Urinary bladder (tissue), 4 donors: Measurements from ENCODE around the gene TOM1. TPM values are rescaled to one million over a fixed set of nuclear protein-coding genes. Genes with fewer than 3 reads are reported as not detected.
A peak's percentile ranks its signal among the peaks of the same experiment; 100 is the strongest.

Experiments
- DNase-seq: peaks from one replicate; pipeline ENCODE4 v3.0.0-alpha.2; 2015; ENCODE audit errors: extremely low spot score
- H3K27ac ChIP-seq: one replicate; pipeline ENCODE4 v1.5.1; 2013; ENCODE audit warnings: low read depth, mild to moderate bottlenecking, moderate library complexity
- H3K36me3 ChIP-seq: one replicate; pipeline ENCODE4 v1.6.1; 2013; ENCODE audit warnings: mild to moderate bottlenecking, moderate library complexity; ENCODE audit not compliant: insufficient read depth
- H3K4me1 ChIP-seq: one replicate; pipeline ENCODE4 v1.6.1; 2013; ENCODE audit warnings: mild to moderate bottlenecking, moderate library complexity; ENCODE audit not compliant: insufficient read depth
- H3K4me3 ChIP-seq: one replicate; pipeline ENCODE4 v1.5.1; 2013; ENCODE audit warnings: low read depth, low read length
- WGBS: extraction: QIAGEN DNeasy Blood & Tissue Kit; methylation state at CpG from one replicate; pipeline ENCODE4 v1.1.7; 2013; 5-methylcytosine and 5-hydroxymethylcytosine counted together
- polyA plus RNA-seq: library from polyadenylated mRNA; stranded (reverse); fragments of 200-250 nt; gene quantifications from one replicate; pipeline ENCODE4 v1.2.3, GENCODE V29; 2013
- total RNA-seq: library from RNA; depleted of rRNA; stranded (reverse); fragments of >200 nt; gene quantifications from one replicate; pipeline ENCODE4 v1.2.3, GENCODE V29; 2014
- donor health status: healthy with polysubstance abuse.
- donor health status: healthy.

Gene TOM1
- total and polyA plus RNA-seq, 2 donors: 15.0 to 35.3 TPM

- no peak for DNase-seq
- peaks cover 1% of the 10 kb centered on the region for H3K4me1 ChIP-seq
- H3K27ac ChIP-seq: no peak overlapping the region
- no peak overlapping the region for H3K4me3 ChIP-seq
- H3K36me3 ChIP-seq: no peaks in the 10 kb centered on the region
- 86% methylated on average over 6 of the region's 6 CpGs for WGBS
Observed at GRCh38 chr22:35368386-35368785, 68.7 kb downstream of the TOM1 start.

GRCh38 chr22:35369996-35370395 is 70.3 kb downstream of the TOM1 start:
- Histone ChIP-seq H3K27ac (no peak overlapping the region), H3K4me3 (no peak overlapping the region), H3K36me3 (no peaks in the 10 kb centered on the region), H3K4me1 (peaks cover 1% of the 10 kb centered on the region)
- DNase-seq: no peak
- 72% methylated on average over 2 of the region's 2 CpGs for WGBS

DNA sequence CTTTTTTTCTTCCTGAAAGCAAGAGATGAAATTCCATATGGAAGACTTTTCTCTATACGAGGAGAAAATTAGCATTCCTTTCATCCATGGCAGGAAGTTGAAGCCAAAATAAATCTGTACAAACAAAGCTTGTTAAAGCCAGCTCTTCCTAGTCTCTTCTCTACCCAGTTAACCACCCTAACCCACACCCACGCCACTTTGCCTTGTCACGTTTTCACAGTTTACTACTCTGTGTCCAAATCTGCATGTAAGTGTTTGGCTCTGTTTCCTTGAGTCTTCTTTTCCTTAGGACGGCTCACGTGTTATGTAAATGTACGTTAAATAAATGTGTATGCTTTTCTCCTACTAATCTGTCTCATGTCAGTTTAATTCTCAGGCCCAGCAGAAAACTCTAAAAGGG is 74.1 kb downstream of the TOM1 start:
- H3K36me3 ChIP-seq: no peaks in the 10 kb centered on the region
- H3K4me3 ChIP-seq: no peak overlapping the region
- peaks cover 1% of the 10 kb centered on the region for H3K4me1 ChIP-seq
- WGBS: 67% methylated on average over 6 of the region's 6 CpGs
- no peak for DNase-seq
- H3K27ac ChIP-seq: no peak overlapping the region

DNA sequence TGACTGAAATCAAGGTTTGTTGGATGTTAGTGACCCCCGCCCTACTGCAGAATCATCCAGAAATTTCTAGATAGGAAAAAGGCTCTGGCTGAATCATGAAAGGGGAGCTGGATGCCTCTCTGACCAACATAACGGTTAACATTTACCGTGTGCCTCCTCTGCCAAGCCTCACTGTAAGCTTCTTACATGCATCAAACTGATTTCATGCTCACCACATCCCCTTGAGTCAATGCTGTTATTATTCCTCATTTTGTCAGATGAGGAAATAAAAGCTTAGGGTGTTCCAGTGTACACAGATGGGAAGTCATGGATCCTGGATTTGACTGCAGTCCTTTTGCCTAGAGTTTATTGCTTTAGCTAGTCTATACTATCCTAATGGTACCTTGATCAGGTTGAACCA is 75.3 kb downstream of the TOM1 start:
- no peak overlapping the region for H3K27ac ChIP-seq
- WGBS: 87% methylated on average over 3 of the region's 3 CpGs
- DNase-seq: no peak
- no peaks in the 10 kb centered on the region for H3K36me3 ChIP-seq
- peaks cover 1% of the 10 kb centered on the region for H3K4me1 ChIP-seq
- H3K4me3 ChIP-seq: no peak overlapping the region

DNA sequence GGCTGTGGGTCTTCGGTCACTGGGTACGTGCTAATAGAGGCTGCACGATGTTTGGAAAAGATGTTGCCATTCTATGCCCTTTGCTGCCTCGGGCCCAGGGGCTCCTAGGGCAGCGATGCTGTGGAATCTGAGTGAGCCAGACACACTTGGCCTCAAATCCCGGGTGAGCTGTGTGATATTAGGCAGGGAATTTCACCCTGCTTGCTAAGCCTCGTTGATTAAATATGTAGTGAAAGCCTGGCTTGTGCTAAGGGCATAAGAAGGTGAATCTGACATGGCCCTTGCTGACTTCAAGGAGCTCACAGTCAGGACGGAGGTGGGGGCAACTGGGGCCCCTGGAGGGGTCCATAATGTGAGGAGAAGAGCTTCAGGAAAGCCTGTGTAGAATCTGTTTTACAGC is 75.8 kb downstream of the TOM1 start:
- Histone ChIP-seq H3K4me3 (no peak overlapping the region), H3K27ac (no peak overlapping the region), H3K36me3 (no peaks in the 10 kb centered on the region), H3K4me1 (peaks cover 1% of the 10 kb centered on the region)
- DNase-seq: no peak
- WGBS: 72% methylated on average over 8 of the region's 8 CpGs

DNA sequence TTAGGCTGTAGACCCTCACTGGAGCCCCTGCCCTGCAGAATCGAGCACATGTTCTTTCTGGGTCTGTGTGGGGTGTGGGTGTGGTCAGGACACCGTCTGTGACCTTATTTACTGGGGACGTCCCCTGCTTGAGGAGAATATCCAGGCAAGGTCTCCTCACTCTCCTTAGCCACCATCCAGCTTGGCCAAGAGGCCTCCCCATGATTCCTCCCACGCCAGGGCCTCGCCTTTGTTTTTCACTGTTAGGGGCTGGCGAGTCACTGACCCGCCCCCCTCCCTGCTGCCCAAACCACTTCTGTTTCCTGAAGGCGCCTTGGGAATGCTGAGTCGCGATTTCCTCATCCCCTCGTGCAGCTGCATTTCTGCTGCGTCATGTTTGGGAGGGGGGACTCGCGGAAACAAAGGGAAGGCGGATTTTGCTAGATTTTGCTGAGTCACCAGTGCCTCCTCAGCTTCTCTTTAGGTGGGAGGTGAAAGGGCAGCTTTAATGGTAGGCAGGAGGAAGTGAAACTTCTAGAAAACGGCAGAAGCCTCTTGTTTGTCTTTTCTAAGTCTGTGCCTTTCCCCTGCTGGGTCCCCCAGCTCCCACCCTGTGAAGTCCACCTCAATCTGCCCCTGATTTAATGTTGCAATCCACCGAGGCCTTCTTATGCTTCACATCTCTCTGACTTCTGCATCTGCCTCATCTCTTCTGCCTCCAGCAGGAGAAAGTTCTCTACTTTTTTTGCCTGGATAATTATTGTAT is 77.2 kb downstream of the TOM1 start:
- peak; percentile 89 for DNase-seq
- peaks cover 1% of the 10 kb centered on the region for H3K4me1 ChIP-seq

GRCh38 chr22:35377735-35378134 is 78.0 kb downstream of the TOM1 start:
- Histone ChIP-seq H3K4me3 (no peak overlapping the region), H3K36me3 (no peaks in the 10 kb centered on the region), H3K27ac (peak overlapping the region; percentile 6), H3K4me1 (no peaks in the 10 kb centered on the region)
- no peak for DNase-seq
- 80% methylated on average over 3 of the region's 3 CpGs for WGBS

More for the DNA sequence above, 77.2 kb downstream of the TOM1 start:
- H3K36me3 ChIP-seq: no peaks in the 10 kb centered on the region
- H3K27ac ChIP-seq: peak overlapping the region; percentile 60
- H3K4me3 ChIP-seq: no peak overlapping the region
- 8% methylated on average over 17 of the region's 17 CpGs for WGBS

DNA sequence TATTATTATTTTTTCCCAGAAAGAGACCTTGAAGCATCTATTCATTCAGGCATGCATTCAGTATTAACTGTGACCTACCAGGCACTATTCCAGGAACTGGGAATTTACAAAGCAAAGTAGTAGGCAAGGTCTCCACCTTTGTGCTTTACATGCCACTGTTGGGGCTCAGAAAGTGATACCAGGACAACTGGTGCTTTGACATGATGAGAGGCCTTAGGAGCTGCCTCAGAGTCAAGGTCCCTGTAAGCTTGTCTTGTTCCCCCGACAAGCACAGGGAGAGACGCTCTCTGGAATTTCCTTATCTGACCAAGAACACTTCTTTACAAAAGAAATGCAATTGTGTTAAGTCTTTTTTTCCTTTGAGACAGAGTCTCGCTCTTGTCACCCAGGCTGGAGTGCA is 78.9 kb downstream of the TOM1 start:
- Histone ChIP-seq H3K27ac (no peak overlapping the region), H3K4me3 (no peak overlapping the region), H3K36me3 (no peaks in the 10 kb centered on the region), H3K4me1 (no peaks in the 10 kb centered on the region)
- no peak for DNase-seq
- 73% methylated on average over 3 of the region's 3 CpGs for WGBS

DNA sequence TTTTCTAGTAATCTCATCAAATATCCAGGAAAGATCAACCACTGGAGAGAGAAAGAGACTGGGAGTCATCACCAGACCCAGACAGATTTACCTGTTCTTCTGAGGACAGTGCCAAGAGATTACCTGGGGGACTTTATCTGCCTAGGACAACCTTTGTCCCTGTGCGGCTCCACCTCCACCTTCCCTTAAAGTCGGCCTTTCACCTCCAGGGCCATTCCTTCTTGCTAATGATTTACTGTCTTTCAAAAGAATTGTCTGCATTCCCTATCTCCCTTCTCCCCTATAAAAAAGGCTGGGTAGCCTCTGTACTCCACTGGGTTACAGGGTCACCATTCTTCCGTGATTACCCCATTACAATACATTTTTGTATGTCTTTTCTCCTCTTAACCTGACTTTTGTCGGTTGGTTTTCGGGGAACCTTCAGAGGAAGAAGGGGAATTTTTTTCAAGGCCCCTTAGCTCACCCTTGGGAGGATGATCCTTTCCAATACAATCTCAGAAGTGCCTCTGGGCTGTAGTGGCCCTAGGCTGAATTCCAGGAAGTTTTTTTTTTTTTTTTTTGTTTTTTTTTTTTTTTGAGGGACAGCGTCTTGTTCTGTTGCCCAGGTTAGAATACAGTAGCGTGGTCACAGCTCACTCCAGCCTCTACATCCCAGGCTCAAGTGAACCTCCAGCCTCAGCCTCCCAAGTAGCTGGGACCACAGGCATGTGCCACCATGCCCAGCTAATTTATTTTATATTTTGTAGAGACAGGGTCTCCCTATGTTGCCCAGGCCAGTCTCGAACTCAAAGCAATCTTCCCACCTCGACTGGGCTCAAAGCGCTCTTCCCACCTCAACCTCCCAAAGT is 79.7 kb downstream of the TOM1 start:
- no peaks in the 10 kb centered on the region for H3K4me1 ChIP-seq
- 68% methylated on average over 10 of the region's 10 CpGs for WGBS
- DNase-seq: no peak
- no peaks in the 10 kb centered on the region for H3K36me3 ChIP-seq
- H3K27ac ChIP-seq: no peak overlapping the region
- no peak overlapping the region for H3K4me3 ChIP-seq

GRCh38 chr22:35380013-35380412 is 80.3 kb downstream of the TOM1 start:
- Histone ChIP-seq H3K4me1 (no peaks in the 10 kb centered on the region), H3K36me3 (no peaks in the 10 kb centered on the region), H3K27ac (no peak overlapping the region), H3K4me3 (no peak overlapping the region)
- DNase-seq: no peak
- 94% methylated on average over 6 of the region's 6 CpGs for WGBS

- WGBS: 4% methylated on average over 47 of the region's 47 CpGs
- Histone ChIP-seq H3K4me1 (no peaks in the 10 kb centered on the region), H3K36me3 (no peaks in the 10 kb centered on the region), H3K27ac (no peak within 1 kb of the TSS), H3K4me3 (peak within 1 kb of the TSS; percentile 35)
- DNase-seq: no peak
Observed at GRCh38 chr22:35380537-35381423, 81.1 kb downstream of the TOM1 start, which contains the start of gene HMOX1. HMOX1 (plus strand) TSS chr22:35381096; CDS start chr22:35381174, 78 bp downstream.

- no peaks in the 10 kb centered on the region for H3K36me3 ChIP-seq
- H3K27ac ChIP-seq: no peak overlapping the region
- H3K4me3 ChIP-seq: peak overlapping the region; percentile 35
- DNase-seq: no peak
- 78% methylated on average over 5 of the region's 5 CpGs for WGBS
- no peaks in the 10 kb centered on the region for H3K4me1 ChIP-seq
Observed at GRCh38 chr22:35381424-35382009, 81.8 kb downstream of the TOM1 start.

DNA sequence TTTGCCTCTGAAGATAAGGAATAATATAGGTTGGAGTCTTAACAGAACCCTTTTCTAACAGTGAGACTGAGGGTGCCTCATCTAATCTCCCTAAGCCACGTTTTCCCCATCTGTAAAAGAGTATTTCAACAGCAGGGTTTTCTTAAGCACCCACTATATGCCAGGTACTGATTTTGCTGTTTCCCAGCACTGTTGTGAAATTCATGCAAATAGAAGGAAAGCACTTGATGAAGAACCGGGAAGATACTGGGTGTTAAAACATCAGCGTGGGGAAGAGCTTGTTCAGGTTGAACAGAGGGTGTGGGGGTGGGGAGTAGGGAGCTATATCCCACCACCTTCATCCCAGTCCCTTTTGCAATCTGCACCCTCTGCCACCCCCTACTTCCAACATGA is 84.0 kb downstream of the TOM1 start:
- Histone ChIP-seq H3K4me1 (no peaks in the 10 kb centered on the region), H3K36me3 (no peaks in the 10 kb centered on the region), H3K27ac (no peak overlapping the region), H3K4me3 (no peak overlapping the region)
- no peak for DNase-seq
- WGBS: 83% methylated on average over 3 of the region's 3 CpGs
